GM19023 (cell line): ENCODE results near the gene FEZF1.
"Not testable (repeated sequence)": the region's sequence is repeated elsewhere in the genome, so short reads cannot be mapped to it uniquely, and the experiment has no call there.

Source experiments
- ATAC-seq: cut with Tn5 transposase; IDR thresholded peaks from one replicate; pipeline ENCODE4 v1.9.1; 2021; ENCODE audit warnings: mild to moderate bottlenecking, moderate library complexity; ENCODE audit not compliant: unreplicated experiment

Gene FEZF1

GRCh38 chr7:122309421-122309820, 4.9 kb upstream of the FEZF1 start:
- no peak for ATAC-seq

GRCh38 chr7:122307228-122307621, 2.7 kb upstream of the FEZF1 start:
- ATAC-seq, result no peak

GRCh38 chr7:122306320-122307227, 2.0 kb upstream of the FEZF1 start:
- no peak for ATAC-seq

- ATAC-seq, result no peak
These were observed 1.1 kb upstream of the FEZF1 start for GRCh38 chr7:122305475-122306319.

GRCh38 chr7:122304996-122305421, 459 bp upstream of the FEZF1 start:
- no peak for ATAC-seq

GRCh38 chr7:122303531-122304318, 825 bp downstream of the FEZF1 start:
- ATAC-seq, result no peak

- no peak for ATAC-seq
These were observed 1.6 kb downstream of the FEZF1 start for GRCh38 chr7:122302761-122303530.

GRCh38 chr7:122301858-122302760, 2.4 kb downstream of the FEZF1 start:
- ATAC-seq, result no peak

GRCh38 chr7:122300956-122301833, 3.4 kb downstream of the FEZF1 start:
- no peak for ATAC-seq

GRCh38 chr7:122300211-122300932, 4.2 kb downstream of the FEZF1 start:
- no peak for ATAC-seq

GRCh38 chr7:122299624-122300210, 4.8 kb downstream of the FEZF1 start:
- ATAC-seq, result no peak

GRCh38 chr7:122298618-122299017, 5.9 kb downstream of the FEZF1 start:
- no peak for ATAC-seq

GRCh38 chr7:122298131-122298530, 6.4 kb downstream of the FEZF1 start:
- no peak for ATAC-seq

GRCh38 chr7:122291189-122291588, 13.4 kb downstream of the FEZF1 start:
- no peak for ATAC-seq

- ATAC-seq, result no peak
These were observed 14.1 kb downstream of the FEZF1 start for GRCh38 chr7:122290476-122290875.

GRCh38 chr7:122289426-122289825, 15.1 kb downstream of the FEZF1 start:
- ATAC-seq, result no peak

GRCh38 chr7:122284608-122285007, 19.9 kb downstream of the FEZF1 start:
- ATAC-seq, result not testable (repeated sequence)
